Measurements from ENCODE around the gene LRRC28. TPM values are rescaled to one million over a fixed set of nuclear protein-coding genes. Genes with fewer than 3 reads are reported as not detected.
A peak's percentile ranks its signal among the peaks of the same experiment; 100 is the strongest.

Gene LRRC28
- total RNA-seq, 1 donor from 2014 or later: 26.9 TPM

DNA sequence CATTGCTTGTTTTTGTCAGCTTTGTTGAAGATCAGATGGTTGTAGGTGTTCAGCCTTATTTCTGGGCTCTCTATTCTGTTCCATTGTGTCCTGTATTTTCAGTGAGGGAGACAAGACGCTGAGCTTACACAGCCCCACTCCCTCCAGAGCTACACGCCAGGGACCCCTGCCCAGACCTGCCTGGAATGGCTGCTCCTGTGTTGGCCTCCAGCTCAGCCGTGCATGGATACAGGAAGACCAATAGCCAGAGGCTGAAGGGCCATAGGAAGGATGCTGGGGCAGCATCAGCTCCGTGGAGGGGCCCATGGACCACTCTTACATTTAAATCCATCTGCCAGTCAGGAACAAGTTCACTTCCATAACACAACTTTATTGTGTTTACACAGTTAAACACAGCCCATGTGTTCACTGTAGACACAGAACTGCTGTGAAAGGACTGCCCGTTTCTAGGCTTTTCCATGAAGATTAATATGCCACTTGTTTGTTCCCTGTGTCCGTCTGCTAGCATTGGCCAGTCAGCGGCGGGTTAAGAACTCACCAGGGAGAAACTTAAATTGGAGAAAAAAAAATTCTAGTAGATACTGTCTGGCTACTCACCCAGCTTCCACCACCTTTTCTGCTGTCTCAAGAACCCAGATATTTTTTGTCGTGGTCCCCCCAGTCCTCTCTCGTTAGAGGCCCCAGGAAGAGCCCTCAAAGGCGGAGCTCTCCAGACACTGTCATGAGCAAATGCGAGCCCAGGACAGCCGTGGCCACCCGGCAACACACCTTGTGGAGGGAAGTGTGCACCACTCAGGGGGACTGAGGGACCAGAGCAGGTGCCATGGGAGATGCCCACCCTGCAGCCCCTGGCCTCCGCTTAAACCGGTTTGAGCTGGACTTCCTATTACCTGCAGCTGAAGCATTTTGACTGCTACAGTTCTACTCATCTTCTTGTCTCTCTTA is 172.2 kb downstream of the LRRC28 start:
- Mint-ChIP-seq H3K36me3 (no peaks in the 10 kb centered on the region), H3K4me1 (ENCODE audit: unreplicated experiment) (peaks cover 22% of the 10 kb centered on the region), H3K4me3 (no peak overlapping the region), H3K27ac (no peak overlapping the region), H3K9me3 (peaks cover 13% of the 10 kb centered on the region), H3K27me3 (no peaks in the 10 kb centered on the region)
- DNase-seq (ENCODE audit: extremely low spot score, unreplicated experiment): no peak
- TF ChIP-seq, protein P1, sequence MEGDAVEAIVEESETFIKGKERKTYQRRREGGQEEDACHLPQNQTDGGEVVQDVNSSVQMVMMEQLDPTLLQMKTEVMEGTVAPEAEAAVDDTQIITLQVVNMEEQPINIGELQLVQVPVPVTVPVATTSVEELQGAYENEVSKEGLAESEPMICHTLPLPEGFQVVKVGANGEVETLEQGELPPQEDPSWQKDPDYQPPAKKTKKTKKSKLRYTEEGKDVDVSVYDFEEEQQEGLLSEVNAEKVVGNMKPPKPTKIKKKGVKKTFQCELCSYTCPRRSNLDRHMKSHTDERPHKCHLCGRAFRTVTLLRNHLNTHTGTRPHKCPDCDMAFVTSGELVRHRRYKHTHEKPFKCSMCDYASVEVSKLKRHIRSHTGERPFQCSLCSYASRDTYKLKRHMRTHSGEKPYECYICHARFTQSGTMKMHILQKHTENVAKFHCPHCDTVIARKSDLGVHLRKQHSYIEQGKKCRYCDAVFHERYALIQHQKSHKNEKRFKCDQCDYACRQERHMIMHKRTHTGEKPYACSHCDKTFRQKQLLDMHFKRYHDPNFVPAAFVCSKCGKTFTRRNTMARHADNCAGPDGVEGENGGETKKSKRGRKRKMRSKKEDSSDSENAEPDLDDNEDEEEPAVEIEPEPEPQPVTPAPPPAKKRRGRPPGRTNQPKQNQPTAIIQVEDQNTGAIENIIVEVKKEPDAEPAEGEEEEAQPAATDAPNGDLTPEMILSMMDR (conservative IDR thresholded peaks at IDR 0.05): no peak

GRCh38 chr15:99424131-99424571 is 172.9 kb downstream of the LRRC28 start:
- DNase-seq (ENCODE audit: extremely low spot score, unreplicated experiment): no peak
- Mint-ChIP-seq H3K27ac (no peak overlapping the region), H3K4me3 (no peak overlapping the region), H3K9me3 (peaks cover 13% of the 10 kb centered on the region), H3K27me3 (no peaks in the 10 kb centered on the region), H3K36me3 (no peaks in the 10 kb centered on the region), H3K4me1 (ENCODE audit: unreplicated experiment) (peaks cover 27% of the 10 kb centered on the region)
- TF ChIP-seq, protein P1 (conservative IDR thresholded peaks at IDR 0.05): no peak

DNA sequence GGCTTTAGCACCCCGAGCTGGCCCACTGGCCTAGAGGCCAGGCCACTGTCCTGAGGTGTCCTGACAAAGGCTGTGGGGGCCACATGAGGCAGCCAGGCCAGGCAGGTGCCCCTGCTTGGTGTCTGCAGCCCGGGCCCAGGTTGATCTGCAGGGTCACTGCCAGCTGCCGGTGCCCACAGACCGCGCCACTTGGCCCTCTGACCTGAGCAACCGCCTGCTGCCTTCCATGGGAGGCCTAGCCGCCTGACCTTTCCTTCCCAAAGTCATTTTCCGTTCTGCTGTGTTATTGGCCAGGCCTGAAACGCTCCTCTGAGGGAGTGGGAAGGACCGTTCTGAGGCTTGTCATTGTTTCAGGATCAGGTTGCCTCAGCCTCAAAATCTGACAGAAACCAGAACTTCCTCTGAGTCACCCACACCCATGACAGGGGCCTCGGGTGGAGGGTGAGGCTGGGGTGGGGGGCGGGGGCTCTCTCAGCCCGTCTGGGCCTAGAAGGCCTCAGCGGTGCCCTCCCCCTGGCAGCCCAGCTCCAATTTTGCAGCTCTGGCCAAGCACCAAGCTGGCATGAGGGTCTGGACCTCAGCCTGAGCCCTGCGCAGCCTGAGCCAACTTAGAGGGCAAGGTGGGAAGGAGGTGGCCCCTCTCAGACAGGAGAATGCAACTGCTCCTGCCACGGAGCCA is 173.8 kb downstream of the LRRC28 start:
- H3K9me3 Mint-ChIP-seq: peaks cover 13% of the 10 kb centered on the region
- DNase-seq (ENCODE audit: extremely low spot score, unreplicated experiment): no peak
- peaks cover 27% of the 10 kb centered on the region for H3K4me1 Mint-ChIP-seq (ENCODE audit: unreplicated experiment)
- H3K27ac Mint-ChIP-seq: peak overlapping the region; percentile 79
- TF ChIP-seq, protein P1 (conservative IDR thresholded peaks at IDR 0.05): no peak
- no peak overlapping the region for H3K4me3 Mint-ChIP-seq
- H3K27me3 Mint-ChIP-seq: no peaks in the 10 kb centered on the region
- H3K36me3 Mint-ChIP-seq: no peaks in the 10 kb centered on the region

DNA sequence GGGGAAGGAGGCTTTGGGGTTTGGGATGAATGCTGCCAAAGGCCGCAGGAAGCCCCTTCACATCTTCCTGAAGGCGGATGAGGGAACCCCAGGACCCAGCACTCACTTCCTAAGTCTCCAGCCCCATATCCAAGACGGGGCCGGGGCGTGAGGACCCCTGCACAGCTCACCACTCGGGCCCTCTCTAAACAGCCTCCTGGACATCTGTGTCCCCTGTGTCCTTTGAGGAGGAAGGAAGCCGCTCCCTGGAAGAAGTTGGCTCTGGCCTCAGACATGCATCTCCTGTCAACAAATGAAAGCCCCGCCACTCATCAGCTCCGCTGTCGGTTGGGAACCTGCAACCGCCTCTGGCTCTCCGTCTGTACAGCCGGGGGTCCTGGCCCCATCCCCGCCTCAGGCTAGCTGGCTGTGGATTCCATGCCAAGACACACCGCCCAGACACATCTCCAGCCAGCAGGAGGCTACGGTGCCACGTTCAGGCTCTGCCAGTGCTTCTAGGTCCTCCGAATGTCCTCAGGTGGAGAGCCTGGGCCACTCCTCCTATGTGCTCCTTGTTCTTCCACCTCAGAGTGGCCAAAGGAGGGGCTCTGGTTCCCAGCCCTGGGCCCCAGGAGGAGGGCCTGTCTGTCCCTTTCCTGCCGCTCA is 174.5 kb downstream of the LRRC28 start:
- Mint-ChIP-seq H3K27me3 (no peaks in the 10 kb centered on the region), H3K4me3 (peak overlapping the region; percentile 45), H3K36me3 (no peaks in the 10 kb centered on the region), H3K4me1 (ENCODE audit: unreplicated experiment) (peaks cover 23% of the 10 kb centered on the region), H3K27ac (peak overlapping the region; percentile 50), H3K9me3 (peaks cover 8% of the 10 kb centered on the region)
- TF ChIP-seq, protein P1 (conservative IDR thresholded peaks at IDR 0.05): no peak
- no peak for DNase-seq (ENCODE audit: extremely low spot score, unreplicated experiment)

DNA sequence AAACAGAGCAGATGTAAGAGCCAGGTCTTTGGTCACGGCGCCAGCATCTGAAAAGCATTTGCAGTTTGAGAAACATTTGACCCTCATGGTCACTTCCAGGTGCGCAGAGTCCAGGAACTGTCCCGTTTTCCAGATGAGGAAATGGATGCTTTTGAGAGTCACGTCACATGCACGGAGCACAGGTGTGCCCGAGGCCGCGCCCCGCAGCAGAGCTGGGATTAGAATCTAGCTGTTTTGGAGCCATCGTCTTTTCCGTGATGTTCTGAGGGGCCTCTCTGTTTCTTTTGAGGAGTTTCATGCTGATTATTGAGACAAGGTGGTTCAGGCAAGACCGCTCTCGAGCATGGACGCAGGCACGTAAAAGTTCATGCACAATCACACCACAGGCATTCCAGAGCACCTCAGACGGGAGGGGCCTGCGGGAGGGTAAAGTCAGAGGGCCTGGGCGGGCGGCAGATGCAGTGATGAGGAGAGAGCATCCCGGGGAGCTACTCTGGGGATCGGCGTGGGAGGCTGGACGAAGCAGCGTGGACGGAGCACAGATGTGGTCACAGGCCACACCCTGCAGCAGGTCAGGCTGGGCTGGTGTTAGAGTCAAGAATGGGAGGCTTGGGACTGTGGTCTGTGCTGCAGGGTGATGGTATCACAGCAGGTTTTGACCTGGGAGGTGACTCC is 175.3 kb downstream of the LRRC28 start:
- Mint-ChIP-seq H3K9me3 (peaks cover 4% of the 10 kb centered on the region), H3K4me1 (ENCODE audit: unreplicated experiment) (peaks cover 18% of the 10 kb centered on the region), H3K27ac (peak overlapping the region; percentile 50), H3K36me3 (no peaks in the 10 kb centered on the region), H3K27me3 (no peaks in the 10 kb centered on the region), H3K4me3 (no peak overlapping the region)
- DNase-seq (ENCODE audit: extremely low spot score, unreplicated experiment): no peak
- TF ChIP-seq, protein P1 (conservative IDR thresholded peaks at IDR 0.05): no peak

Data from type B pancreatic cell (in vitro differentiated cells).